ENCODE measurements around the gene CSTA.
A peak's percentile ranks its signal among the peaks of the same experiment; 100 is the strongest.
"Not testable (repeated sequence)": the region's sequence is repeated elsewhere in the genome, so short reads cannot be mapped to it uniquely, and the experiment has no call there.

CSTA gene

GRCh38 chr3:122322095-122323075 lies 2.7 kb upstream of the CSTA start:
- no peak for DNase-seq (ENCODE audit: low spot score)

- DNase-seq (ENCODE audit: low spot score), result no peak
These were observed 721 bp downstream of the CSTA start for GRCh38 chr3:122325769-122326168.

DNA sequence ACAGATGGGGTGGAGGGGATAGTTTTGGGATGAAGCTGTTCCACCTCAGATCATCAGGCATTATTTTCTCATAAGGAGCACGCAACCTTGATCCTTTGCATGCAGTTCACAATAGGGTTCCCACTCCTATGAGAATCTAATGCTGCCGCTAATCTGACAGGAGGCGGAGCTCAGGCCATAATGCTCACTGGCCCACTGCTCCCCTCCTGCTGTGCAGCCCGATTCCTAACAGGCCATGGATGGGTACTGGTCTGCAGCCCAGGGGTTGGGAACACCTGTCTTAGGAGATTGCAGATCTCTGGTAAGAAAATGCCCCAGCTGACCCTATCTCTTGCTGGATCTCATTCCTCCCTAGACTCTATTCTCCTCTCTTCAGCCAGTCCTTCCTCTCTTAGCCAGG lies 6.8 kb downstream of the CSTA start:
- no peak for DNase-seq (ENCODE audit: low spot score)

GRCh38 chr3:122332551-122332950 lies 7.5 kb downstream of the CSTA start:
- DNase-seq (ENCODE audit: low spot score), result no peak

DNA sequence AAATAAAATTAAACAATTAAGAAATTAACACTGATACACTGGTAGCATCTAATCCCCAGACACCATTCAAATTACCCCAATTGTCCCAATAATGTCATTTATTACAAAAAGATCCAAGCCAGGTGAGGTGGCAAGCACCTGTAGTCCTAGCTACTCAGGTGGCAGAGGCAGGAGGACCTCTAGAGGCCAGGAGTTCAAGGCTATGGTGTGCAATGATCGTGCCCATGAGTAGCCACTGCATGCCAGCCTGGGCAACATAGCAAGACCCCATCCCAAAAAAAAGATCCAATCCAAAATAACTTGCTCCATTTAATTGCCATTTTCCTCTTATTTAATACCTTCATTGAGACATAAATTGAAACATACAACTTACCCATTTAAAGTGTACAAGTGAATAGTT lies 17.8 kb downstream of the CSTA start:
- no peak for DNase-seq (ENCODE audit: low spot score)

DNA sequence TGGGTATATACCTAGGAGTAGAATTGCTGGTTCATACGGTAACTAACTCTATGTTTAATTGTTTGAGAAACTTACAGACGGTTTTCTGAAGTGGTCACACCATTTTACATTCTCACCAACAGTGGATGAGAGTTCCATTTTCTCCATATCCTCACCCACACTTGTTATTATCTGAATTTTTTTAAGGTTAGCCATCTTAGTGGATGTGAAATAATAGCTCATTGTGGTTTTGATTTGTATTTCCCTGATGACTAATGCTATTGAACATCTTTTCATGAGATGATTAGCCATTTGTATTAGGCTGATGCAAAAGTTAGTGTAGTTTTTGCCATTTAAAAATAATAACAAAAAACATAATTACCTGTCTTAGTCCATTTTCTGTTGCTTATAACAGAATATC lies 18.6 kb downstream of the CSTA start:
- no peak for DNase-seq (ENCODE audit: low spot score)

GRCh38 chr3:122349171-122349570 lies 24.1 kb downstream of the CSTA start:
- no peak for DNase-seq (ENCODE audit: low spot score)

- DNase-seq (ENCODE audit: low spot score), result no peak
These were observed 25.9 kb downstream of the CSTA start for GRCh38 chr3:122350814-122351418.

DNA sequence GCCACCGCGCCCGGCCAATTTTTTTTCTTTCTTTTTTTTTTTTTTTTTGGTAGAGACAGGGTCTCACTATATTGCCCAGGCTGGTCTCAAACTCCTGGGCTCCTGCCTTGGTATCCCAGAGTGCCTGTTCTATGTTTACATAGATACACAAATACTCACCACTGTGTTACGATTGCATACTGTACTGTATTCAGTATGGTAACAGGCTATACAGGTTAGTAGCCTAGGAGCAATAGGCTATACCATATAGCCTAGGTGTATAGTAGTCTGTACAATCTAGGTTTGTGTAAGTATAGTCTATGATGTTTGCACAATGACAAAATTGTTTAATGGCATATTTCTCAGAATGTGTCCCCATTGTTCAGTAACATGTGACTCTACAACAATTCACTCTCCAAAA lies 26.6 kb downstream of the CSTA start:
- DNase-seq (ENCODE audit: low spot score), result no peak

- no peak for DNase-seq (ENCODE audit: low spot score)
These were observed 28.2 kb downstream of the CSTA start for GRCh38 chr3:122353215-122353614.

DNA sequence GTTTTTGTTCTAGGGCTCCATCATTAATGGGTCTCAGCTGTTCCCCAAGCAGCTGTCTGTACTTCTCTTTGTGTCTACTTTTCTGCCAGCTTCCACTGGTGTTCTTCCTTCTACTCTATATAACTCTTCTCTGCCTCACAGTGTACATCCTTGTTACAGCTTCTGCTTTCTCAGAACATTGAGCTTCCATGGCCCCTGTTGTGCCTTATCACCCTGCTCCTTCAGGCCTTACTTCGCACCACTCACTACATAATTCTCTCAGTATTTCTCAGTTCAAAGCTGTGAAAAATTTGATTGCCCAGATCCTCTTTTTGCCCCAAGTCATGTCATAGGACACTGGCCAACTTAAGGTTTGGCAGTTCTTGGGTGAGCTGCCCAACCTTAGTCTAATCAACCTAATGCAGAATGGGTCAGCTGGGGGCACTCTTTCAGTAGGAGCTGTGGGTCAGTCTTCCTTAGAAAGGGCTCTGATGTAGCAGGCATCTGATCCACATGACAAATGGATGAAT lies 28.9 kb downstream of the CSTA start:
- no peak for DNase-seq (ENCODE audit: low spot score)

GRCh38 chr3:122355612-122356011 lies 30.6 kb downstream of the CSTA start:
- DNase-seq (ENCODE audit: low spot score), result no peak

DNA sequence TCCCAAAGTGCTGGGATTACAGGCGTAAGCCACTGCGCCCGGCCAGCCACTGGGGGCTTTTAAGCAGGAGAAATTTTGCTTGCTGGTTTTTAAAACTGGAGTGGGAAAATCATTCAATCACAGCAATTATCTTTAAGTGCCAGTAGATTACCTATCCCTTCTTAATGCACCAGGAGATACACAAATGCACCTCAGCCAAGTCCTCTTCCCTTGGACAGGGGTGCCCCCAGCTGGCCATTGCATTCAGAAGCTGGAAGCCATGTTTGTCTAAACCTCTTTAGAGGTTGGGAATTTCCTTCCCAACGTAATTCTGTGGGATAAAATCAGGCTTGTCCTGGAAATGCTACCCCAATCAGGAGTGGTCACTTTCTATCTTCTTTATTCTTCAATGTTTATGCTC lies 31.4 kb downstream of the CSTA start:
- DNase-seq (ENCODE audit: low spot score), result peak; percentile 46

GRCh38 chr3:122357828-122358702 lies 33.0 kb downstream of the CSTA start:
- DNase-seq (ENCODE audit: low spot score), result no peak

DNA sequence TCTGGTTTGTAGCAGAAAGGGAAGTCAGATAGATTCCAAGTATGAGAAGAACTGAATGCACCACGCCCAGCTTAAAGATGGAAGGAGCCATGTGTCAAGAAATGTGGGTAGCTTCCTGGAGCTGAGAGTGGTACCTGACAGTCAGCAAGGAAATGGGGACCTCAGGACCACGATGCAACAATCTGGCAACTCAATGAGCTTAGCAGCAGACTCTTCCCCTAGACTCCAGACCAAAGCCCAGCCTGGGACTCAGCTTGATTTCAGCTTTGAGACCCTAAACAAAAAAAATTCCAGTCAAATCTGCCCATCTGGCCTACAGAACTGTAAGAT lies 33.6 kb downstream of the CSTA start:
- no peak for DNase-seq (ENCODE audit: low spot score)

GRCh38 chr3:122362026-122362425 lies 37.0 kb downstream of the CSTA start:
- DNase-seq (ENCODE audit: low spot score), result no peak

- no peak for DNase-seq (ENCODE audit: low spot score)
These were observed 39.4 kb downstream of the CSTA start for GRCh38 chr3:122364490-122364889.

GRCh38 chr3:122365073-122365472 lies 40.0 kb downstream of the CSTA start:
- no peak for DNase-seq (ENCODE audit: low spot score)

DNA sequence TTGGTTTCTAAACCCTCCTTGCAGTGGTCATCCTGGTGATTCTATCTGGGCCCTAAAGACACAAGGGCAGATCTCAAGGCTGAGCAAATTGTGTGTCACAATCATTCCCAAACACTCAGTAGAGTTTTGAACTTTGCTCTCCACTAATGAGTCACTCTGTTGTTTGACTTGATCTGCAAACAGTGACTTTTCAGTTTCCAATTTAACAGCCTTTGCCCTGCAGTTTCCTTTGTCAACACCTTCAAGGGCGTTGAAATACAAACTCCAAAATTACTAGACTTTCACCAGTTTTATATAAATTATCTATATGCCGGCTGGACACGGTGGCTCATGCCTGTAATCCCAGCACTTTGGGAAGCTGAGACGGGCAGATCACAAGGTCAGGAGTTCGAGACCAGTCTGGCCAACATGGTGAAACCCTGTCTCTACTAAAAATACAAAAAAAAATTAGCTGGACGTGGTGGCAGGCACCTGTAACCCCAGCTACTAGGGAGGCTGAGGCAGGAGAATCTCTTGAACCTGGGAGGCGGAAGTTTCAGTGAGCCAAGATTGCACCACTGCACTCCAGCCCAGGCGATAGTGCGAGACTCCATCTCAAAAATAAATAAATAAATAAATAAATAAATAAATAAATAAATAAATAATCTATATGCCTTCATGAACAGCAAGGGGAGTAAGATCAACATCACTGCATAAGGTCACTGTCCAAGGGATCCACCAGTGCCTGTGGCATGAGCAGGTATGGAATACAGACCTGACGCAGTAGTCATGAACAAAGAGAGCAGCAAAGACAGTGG lies 40.7 kb downstream of the CSTA start:
- not testable (repeated sequence) for DNase-seq (ENCODE audit: low spot score)

DNA sequence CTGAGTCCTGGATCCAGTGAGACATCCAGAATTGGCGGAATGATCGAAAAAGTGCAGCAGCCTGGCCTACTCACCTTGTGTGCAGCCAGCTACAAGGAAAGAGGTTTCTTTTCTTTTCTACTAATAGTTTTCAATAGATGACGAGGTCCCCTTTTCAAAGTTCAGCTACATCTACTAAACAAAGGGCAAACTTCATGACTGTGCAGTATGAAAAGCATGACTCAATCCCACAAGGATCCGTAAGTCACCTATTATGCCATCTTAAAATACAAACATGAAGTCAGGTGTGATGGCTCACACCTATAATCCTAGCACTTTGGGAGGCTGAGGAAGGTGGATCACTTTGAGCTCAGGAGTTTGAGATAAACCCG lies 41.3 kb downstream of the CSTA start:
- no peak for DNase-seq (ENCODE audit: low spot score)

DNA sequence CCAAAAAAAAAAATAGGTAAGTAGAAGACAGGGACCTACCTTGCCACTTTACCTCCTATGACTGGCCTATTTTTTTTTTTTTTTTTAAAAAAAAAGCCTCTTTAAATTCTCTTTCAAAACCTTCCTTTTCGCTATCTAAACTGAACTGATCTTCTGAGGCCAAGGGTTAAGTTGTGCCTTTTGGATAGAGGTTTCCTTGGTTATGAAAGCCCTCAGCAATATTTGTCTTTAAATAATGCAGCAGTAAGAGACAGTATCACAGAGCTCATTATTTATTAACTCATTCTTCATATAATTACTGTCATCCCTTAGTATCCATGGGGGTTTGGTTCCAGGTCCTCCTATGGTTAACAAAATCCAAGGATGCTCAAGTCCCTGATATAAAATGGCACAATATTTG lies 49.0 kb downstream of the CSTA start:
- DNase-seq (ENCODE audit: low spot score), result no peak

DNA sequence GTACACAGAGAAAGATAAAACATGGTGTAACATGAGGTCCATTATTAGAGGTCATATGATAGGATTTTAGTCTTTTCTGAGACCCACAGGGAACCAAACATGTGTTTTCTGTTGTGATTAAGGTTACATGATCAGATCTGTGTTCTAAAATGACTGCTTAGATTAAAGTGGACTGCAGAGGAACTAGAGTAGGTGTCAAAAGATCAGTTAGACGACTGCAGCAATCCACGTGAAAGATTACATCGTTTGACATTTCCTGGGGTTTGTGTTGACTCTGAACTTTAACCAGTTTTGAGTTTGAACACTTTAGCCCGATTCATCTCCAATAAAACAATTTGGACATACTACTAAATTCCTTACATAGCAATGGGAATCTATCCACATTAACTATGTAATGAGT lies 52.9 kb downstream of the CSTA start:
- DNase-seq (ENCODE audit: low spot score), result no peak

All from iPS-NIHi11 (cell line).